ENCODE data around the gene DDX1.
"Not testable (repeated sequence)": the region's sequence is repeated elsewhere in the genome, so short reads cannot be mapped to it uniquely, and the experiment has no call there.

Gene DDX1

GRCh38 chr2:15596350-15596749 is 4.7 kb downstream of the DDX1 start:
- no peak for DNase-seq

GRCh38 chr2:15596968-15597367 is 5.3 kb downstream of the DDX1 start:
- no peak for DNase-seq

GRCh38 chr2:15599994-15600393 is 8.3 kb downstream of the DDX1 start:
- no peak for DNase-seq

- DNase-seq: no peak
Measured at GRCh38 chr2:15601681-15602080, 10.0 kb downstream of the DDX1 start.

- no peak for DNase-seq
Measured at GRCh38 chr2:15602393-15602792, 10.7 kb downstream of the DDX1 start.

GRCh38 chr2:15603044-15603765 is 11.5 kb downstream of the DDX1 start:
- DNase-seq: no peak

- no peak for DNase-seq
Measured at GRCh38 chr2:15603948-15604347, 12.3 kb downstream of the DDX1 start.

GRCh38 chr2:15605721-15606120 is 14.1 kb downstream of the DDX1 start:
- DNase-seq: no peak

GRCh38 chr2:15606481-15607441 is 15.1 kb downstream of the DDX1 start:
- no peak for DNase-seq

GRCh38 chr2:15607709-15608391 is 16.2 kb downstream of the DDX1 start:
- no peak for DNase-seq

- no peak for DNase-seq
Measured at GRCh38 chr2:15608392-15608761, 16.7 kb downstream of the DDX1 start.

- no peak for DNase-seq
Measured at GRCh38 chr2:15609341-15610042, 17.8 kb downstream of the DDX1 start.

- no peak for DNase-seq
Measured at GRCh38 chr2:15610430-15610952, 18.8 kb downstream of the DDX1 start.

GRCh38 chr2:15612101-15612500 is 20.4 kb downstream of the DDX1 start:
- not testable (repeated sequence) for DNase-seq

GRCh38 chr2:15613736-15614429 is 22.2 kb downstream of the DDX1 start:
- DNase-seq: no peak

- DNase-seq: no peak
Measured at GRCh38 chr2:15614545-15615300, 23.1 kb downstream of the DDX1 start.

GRCh38 chr2:15615301-15615920 is 23.7 kb downstream of the DDX1 start:
- no peak for DNase-seq

GRCh38 chr2:15616429-15616828 is 24.8 kb downstream of the DDX1 start:
- no peak for DNase-seq

GRCh38 chr2:15616850-15617777 is 25.4 kb downstream of the DDX1 start:
- no peak for DNase-seq

All from NCI-H1417 (cell line).